UCSD-AML1 (cell line): ENCODE data around the gene ITPK1.
"Not testable (repeated sequence)": the region's sequence is repeated elsewhere in the genome, so short reads cannot be mapped to it uniquely, and the experiment has no call there.

Experiments used
- DNase-seq: peaks from one replicate; lab custom pipeline; 2025; ENCODE audit not compliant: unreplicated experiment; lab: John Stamatoyannopoulos, UW

Gene ITPK1

DNA sequence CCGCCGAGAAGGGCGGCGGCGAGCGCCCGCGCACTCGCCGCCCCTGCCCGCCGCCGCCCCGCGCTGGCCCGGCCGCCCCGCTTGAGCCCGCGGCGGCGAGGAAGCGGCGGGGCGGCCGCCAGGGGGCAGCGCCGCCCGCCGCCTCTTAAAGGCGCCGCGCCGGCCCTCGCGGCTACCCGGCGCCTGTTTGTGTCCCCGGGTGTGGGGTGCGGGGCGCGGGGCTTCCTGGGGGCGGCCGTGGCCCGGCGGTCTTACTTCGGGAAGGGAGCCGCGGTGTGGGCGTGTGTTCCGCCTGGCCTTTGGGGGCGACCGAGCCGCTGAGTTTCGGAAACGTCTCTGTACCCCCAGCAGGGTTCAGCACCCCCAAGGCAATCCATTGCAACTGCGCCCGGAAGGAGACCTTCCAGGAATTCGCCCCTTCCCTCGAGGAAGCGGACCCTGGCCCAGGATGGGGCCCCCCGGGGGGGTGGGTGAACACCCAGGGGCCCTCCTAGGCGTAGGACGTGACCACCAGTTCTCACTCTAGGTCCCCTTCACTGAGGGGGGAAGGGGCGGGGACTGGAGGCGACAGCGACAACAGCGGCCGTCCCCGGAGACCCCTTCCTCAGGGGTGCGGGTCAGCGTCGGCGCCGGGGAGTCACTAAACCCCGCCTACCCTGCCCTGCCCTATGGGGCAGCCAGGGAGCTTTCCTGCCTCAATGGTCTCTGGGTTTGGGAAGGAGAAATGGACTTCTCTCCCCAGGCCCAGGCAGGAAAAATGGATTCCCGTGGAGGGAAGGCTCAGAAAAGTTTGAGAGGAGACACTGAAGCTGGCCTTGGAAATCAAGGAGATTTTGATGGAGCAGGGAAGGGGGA lies at the start of gene ITPK1:
ITPK1 (minus strand) TSS at position 105 of the 855 bp plus-strand sequence. CDS start 762 bp downstream, outside the sequence.
- DNase-seq = peak; percentile 80

DNA sequence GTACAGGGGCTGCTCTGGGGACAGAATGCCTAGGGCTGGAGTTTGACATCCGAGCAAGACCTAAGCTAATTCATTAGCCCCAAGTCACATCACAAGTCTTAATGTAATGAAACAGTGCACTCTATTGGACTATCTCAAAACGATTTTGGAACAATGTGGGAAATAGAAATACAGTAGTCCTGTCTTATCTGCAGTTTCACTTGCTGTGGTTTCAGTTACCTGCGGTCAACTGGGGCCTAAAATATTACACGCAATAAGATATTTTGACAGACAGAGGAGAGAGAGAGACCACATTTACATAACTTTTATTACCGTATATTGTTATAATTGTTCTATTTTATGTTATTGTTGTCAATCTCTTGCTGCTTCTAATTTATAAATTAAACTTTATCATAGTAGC lies 47.8 kb upstream of the ITPK1 start:
- no peak for DNase-seq

- no peak for DNase-seq
Measured at GRCh38 chr14:93161411-93161940, 45.8 kb upstream of the ITPK1 start.

GRCh38 chr14:93160353-93160801 lies 44.7 kb upstream of the ITPK1 start:
- no peak for DNase-seq

DNA sequence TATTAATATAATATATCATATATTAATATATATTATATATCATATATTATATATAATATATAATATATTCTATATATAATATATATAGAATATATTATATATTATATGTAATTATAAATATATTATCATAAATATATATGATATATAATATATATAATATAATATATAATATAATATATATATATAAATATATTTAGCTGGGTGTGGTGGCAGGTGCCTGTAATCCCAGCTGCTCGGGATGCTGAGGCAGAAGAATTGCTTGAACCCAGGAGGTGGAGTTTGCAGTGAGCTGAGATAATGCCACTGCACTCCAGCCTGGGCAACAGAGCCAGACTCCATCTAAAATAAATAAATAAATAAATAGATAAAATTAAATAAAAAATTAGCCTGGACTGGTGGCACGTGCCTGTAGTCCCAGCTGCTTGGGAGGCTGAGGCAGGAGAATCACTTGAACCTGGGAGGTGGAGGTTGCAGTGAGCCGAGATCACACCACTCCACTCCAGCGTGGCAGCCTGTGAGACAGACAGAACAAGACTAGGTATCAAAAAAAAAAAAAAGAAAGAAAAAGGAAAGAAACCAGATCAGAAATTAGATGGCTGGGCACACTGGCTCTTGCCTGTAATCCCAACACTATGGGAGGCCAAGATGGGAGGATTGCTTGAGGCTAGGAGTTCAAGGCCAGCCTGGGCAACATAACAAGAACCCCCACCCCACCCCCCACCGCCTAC lies 44.1 kb upstream of the ITPK1 start:
- DNase-seq = not testable (repeated sequence)

DNA sequence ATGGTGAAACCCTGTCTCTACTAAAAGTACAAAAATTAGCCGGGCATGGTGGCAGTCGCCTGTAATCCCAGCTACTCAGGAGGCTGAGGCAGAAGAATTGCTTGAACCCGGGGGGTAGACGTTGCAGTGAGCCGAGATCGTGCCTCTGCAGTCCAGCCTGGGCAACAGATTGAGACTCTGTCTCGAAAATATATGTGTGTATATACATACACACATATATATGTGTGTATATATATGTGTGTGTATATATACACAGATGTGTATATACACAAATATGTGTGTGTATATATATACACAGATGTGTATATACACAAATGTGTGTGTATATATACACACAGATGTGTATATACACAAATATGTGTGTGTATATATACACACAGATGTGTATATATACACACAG lies 42.6 kb upstream of the ITPK1 start:
- not testable (repeated sequence) for DNase-seq

GRCh38 chr14:93156693-93157369 lies 41.1 kb upstream of the ITPK1 start:
- DNase-seq = no peak

DNA sequence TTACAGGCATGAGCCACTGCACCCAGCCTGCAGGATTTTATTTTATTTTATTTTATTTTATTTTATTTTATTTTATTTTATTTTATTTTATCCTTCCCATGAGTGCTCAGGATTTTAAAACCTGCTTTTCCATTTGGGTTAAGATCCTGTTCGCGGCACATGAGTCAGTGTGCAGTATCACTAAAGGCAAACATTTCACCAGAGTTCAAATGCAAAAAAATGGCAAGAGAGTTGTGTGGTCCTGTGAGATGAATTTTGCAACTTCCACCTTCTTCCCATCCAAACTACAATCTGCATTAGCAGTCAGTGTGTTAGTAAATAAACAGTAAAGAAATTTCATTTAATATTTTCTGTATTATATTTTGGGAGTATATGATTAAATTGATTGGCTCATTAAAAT lies 39.9 kb upstream of the ITPK1 start:
- DNase-seq = no peak

GRCh38 chr14:93153121-93153520 lies 37.4 kb upstream of the ITPK1 start:
- no peak for DNase-seq

DNA sequence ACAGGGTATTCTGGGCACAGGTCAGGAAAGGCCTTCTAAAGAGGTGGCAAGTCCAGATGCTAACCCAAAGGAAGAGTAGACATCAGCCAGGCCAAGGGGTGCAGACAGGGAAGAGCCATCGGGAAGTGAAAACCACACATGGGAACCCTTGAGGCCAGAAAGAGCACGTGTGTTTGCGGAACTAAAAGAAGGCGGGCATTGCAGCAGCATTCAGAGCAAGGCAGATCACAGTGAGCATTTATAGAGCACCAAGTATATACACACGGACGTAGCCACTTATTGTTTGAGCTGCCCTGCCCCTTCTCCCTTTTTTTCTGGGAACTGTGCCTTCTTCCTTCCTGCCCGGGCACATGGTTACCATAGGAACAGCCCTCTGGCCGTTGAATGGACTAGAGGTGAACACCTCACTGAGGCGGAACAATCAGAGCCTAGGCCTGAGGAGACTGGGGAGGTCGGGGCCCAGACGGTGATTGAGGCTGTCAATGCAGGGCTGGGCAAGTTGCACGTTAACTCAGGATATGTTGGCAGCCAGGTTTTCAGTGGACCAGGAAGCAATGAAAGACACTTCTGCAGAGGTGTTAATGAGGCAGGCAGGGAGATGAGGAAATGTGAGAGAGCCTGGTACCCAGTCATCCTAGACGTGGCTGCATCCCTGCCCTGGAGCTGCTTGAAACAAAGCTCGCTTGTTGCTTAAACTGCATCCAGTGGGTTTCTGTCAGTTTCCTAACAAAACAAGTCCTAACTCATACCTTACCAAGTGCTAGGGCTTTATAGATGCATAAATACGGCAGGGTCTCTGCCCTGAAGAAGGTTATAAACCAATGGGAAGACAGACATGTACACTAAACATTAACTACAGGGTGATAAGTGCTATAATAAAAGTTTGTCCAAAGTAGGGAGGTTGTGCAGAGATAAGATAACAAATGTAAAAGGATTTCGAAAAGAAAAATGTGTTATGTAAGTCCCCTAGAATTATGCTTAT lies 34.8 kb upstream of the ITPK1 start:
- DNase-seq = no peak

DNA sequence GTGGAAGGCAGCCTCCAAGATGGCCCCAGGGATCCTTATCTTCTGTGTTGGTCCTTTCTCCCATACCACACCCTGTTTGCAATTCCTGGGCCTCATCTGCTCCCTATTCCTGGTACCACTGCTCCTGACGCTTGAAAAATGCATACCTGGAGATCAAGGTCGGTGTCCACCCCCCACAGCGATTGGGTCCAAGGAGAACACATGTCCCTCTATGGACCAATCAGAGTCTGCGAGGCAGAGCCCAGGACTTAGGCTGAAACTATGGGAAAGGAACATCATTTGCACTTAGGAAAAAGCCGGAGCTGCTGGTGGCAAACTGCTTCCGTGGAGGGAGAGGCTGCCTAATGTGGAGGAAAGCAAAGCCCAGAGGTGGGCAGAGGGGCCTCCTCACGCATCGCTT lies 33.3 kb upstream of the ITPK1 start:
- no peak for DNase-seq

DNA sequence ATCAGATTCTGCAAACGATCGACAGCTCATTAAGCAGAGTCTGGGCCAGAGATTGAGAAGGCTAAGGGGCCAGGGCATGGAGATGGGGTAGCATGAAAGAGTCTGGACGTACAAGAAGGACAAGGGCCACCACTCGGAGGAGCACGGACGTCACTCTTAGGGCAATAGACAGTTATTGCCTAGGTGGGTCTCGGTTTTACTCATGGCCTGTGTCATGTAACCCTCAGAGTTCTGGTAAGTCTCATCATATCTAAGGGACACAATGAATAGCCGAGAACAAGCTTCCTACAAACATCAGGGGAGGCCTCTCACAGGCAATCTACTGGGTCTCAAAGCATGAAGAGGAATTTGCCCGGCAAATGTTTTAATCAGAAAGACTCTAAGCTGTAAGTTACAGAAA lies 30.4 kb upstream of the ITPK1 start:
- no peak for DNase-seq

DNA sequence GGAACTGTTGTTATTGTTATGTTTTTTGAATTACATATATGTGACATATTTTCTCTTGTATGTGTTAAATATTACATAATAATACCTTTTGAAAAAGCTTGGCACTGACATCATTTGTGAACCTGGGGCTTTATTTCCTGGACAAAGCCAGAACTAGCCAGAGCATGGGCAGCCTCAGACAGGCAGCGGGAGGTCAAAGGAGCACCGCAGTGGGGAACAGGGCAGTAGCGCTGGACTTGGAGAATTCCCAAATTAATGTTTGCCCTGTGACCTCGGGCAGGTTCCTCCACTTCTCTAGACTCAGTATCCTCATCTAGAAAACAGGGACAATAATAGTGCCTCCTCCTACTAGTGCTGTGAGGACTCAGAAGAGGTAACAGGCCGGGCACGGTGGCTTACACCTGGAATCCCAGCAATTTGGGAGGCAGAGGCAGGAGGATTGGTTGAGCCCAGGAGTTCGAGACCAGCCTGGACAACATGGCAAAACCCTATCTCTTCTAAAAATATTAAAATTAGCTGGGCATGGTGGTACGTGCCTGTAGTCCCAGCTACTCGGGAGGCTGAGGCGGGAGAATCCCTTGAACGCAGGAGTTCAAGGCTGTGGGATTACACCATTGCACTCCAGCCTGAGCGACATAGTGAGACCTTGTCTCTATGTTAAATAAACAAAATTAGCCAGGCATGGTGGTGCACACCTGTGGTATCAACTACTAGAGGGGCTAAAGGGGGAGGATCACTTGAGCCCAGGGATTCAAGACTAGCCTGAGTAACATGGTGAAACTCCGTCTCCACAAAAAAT lies 27.3 kb upstream of the ITPK1 start:
- no peak for DNase-seq

GRCh38 chr14:93137864-93138263 lies 22.1 kb upstream of the ITPK1 start:
- no peak for DNase-seq

GRCh38 chr14:93136508-93136907 lies 20.8 kb upstream of the ITPK1 start:
- DNase-seq = not testable (repeated sequence)

DNA sequence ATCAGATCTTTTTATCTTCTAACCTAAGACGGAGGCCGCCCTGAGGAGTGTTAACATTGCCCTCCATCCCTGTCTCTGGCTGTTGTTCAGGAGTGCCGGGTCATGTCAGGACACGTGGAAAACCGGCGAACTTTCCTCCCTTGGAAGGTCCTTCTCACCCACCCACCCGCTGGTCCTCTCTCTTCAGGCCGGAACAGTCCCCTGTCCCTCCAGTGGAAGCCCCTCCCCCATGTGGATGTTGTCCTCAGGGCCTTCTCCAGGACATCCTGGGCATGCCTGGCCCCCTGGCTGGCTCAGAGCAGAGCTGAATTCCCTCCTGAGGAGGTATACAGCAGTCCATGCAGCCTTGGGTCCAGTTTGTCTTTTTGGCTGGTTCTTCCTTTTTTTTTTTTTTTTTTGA lies 20.3 kb upstream of the ITPK1 start:
- DNase-seq = no peak

- DNase-seq = no peak
Measured at GRCh38 chr14:93135399-93135798, 19.7 kb upstream of the ITPK1 start.

- no peak for DNase-seq
Measured at GRCh38 chr14:93133464-93133863, 17.7 kb upstream of the ITPK1 start.

GRCh38 chr14:93132472-93133065 lies 16.8 kb upstream of the ITPK1 start:
- DNase-seq = no peak
